MM.1S (cell line): ENCODE measurements around the gene LZTS3.

Experiments
- CTCF ChIP-seq: fragments of 300-600 bp; sonication (generic); IDR thresholded peaks from 2 replicates; pipeline ENCODE4 v1.5.1; 2016; ENCODE audit warnings: antibody characterized with exemption, low read length, mixed read lengths
- EZH2 ChIP-seq: fragments of 300-600 bp; sonication (generic); optimal IDR thresholded peaks from 2 replicates; pipeline ENCODE3; 2017; ENCODE audit warnings: low read depth, mild to moderate bottlenecking, antibody characterized with exemption, low read length, mixed read lengths
- EZH2phosphoT487 ChIP-seq: fragments of 300-600 bp; sonication (generic); IDR thresholded peaks from 2 replicates; pipeline ENCODE4 v1.6.1; 2018; ENCODE audit warnings: antibody characterized with exemption, low read length

GRCh38 chr20:3181270-3181669 lies 7.9 kb upstream of the LZTS3 start:
- no peak for TF ChIP-seq CTCF
- no peak for TF ChIP-seq EZH2
- no peak for TF ChIP-seq EZH2phosphoT487
